ENCODE results near the gene SLC12A7.

SLC12A7 gene

GRCh38 chr5:1078851-1079250, 33.0 kb downstream of the SLC12A7 start:
- Histone ChIP-seq H4K91ac (ENCODE audit: low read depth, low read length) (no peak overlapping the region), H3K79me2 (ENCODE audit: control insufficient read depth, insufficient read depth, low read length, poor library complexity) (no peaks in the 10 kb centered on the region), H2AFZ (ENCODE audit: insufficient read depth, low read length, poor library complexity) (no peak overlapping the region), H3K23ac (ENCODE audit: low read length) (no peak overlapping the region), H2AK5ac (ENCODE audit: low read length) (no peak overlapping the region), H2BK5ac (ENCODE audit: low read depth, low read length, poor library complexity) (no peak overlapping the region), H3K4me3 (ENCODE audit: low read depth, low read length) (no peak overlapping the region), H3K4me1 (ENCODE audit: control insufficient read depth in 1 of 2, insufficient read depth in 2 of 2, low read length in 2 of 2) (no peaks in the 10 kb centered on the region), H3K36me3 (ENCODE audit: control insufficient read depth in 1 of 2, insufficient read depth in 2 of 2, low read length in 2 of 2) (peaks cover 9 to 15% of the 10 kb centered on the region in 2 experiments), H2BK12ac (ENCODE audit: low read length) (no peak overlapping the region), H3K4ac (ENCODE audit: low read depth, low read length) (no peak overlapping the region), H3K14ac (ENCODE audit: low read length) (no peak overlapping the region), H3K9me3 (ENCODE audit: insufficient read depth, low read depth, low read length) (no peaks in the 10 kb centered on the region), H2BK120ac (ENCODE audit: insufficient read depth, low read length, poor library complexity) (no peak overlapping the region), H3K27ac (ENCODE audit: low read depth, low read length) (no peak overlapping the region), H4K12ac (ENCODE audit: low read depth, low read length) (no peak overlapping the region), H3K18ac (ENCODE audit: low read length) (no peak overlapping the region), H3K79me1 (ENCODE audit: low read length) (no peaks in the 10 kb centered on the region), H3K9ac (ENCODE audit: low read length) (no peak overlapping the region), H4K8ac (ENCODE audit: low read depth, low read length) (no peak overlapping the region), H3K27me3 (ENCODE audit: insufficient read depth, low read length) (no peaks in the 10 kb centered on the region), H3K4me2 (ENCODE audit: low read length) (no peak overlapping the region)
- DNase-seq: no peak
- whole genome bisulfite sequencing (ENCODE audit: extremely low coverage, insufficient coverage, insufficient read length): no CpG with 5 or more reads among the region's 23 CpGs

- peaks cover 2% of the 10 kb centered on the region for H3K9me3 ChIP-seq (ENCODE audit: insufficient read depth, low read depth, low read length)
- H3K79me2 ChIP-seq (ENCODE audit: control insufficient read depth, insufficient read depth, low read length, poor library complexity): no peaks in the 10 kb centered on the region
- WGBS (ENCODE audit: extremely low coverage, insufficient coverage, insufficient read length): no CpG with 5 or more reads among the region's 13 CpGs
- H3K4ac ChIP-seq (ENCODE audit: low read depth, low read length): no peak overlapping the region
- H3K4me2 ChIP-seq (ENCODE audit: low read length): no peak overlapping the region
- no peak overlapping the region for H3K18ac ChIP-seq (ENCODE audit: low read length)
- H3K36me3 ChIP-seq (ENCODE audit: control insufficient read depth in 1 of 2, insufficient read depth in 2 of 2, low read length in 2 of 2): peaks cover 13 to 15% of the 10 kb centered on the region in 2 experiments
- no peak overlapping the region for H2BK120ac ChIP-seq (ENCODE audit: insufficient read depth, low read length, poor library complexity)
- H3K14ac ChIP-seq (ENCODE audit: low read length): no peak overlapping the region
- no peak overlapping the region for H3K4me3 ChIP-seq (ENCODE audit: low read depth, low read length)
- no peaks in the 10 kb centered on the region for H3K4me1 ChIP-seq (ENCODE audit: control insufficient read depth in 1 of 2, insufficient read depth in 2 of 2, low read length in 2 of 2)
- H3K27ac ChIP-seq (ENCODE audit: low read depth, low read length): no peak overlapping the region
- no peak overlapping the region for H3K9ac ChIP-seq (ENCODE audit: low read length)
- H2BK5ac ChIP-seq (ENCODE audit: low read depth, low read length, poor library complexity): no peak overlapping the region
- no peak overlapping the region for H4K8ac ChIP-seq (ENCODE audit: low read depth, low read length)
- H3K27me3 ChIP-seq (ENCODE audit: insufficient read depth, low read length): no peaks in the 10 kb centered on the region
- H4K12ac ChIP-seq (ENCODE audit: low read depth, low read length): no peak overlapping the region
- no peak overlapping the region for H3K23ac ChIP-seq (ENCODE audit: low read length)
- no peak overlapping the region for H4K91ac ChIP-seq (ENCODE audit: low read depth, low read length)
- DNase-seq: no peak
- H2AK5ac ChIP-seq (ENCODE audit: low read length): no peak overlapping the region
- H2BK12ac ChIP-seq (ENCODE audit: low read length): no peak overlapping the region
- H3K79me1 ChIP-seq (ENCODE audit: low read length): no peaks in the 10 kb centered on the region
- no peak overlapping the region for H2AFZ ChIP-seq (ENCODE audit: insufficient read depth, low read length, poor library complexity)
Observed at GRCh38 chr5:1078206-1078605, 33.7 kb downstream of the SLC12A7 start.

GRCh38 chr5:1077491-1078020, 34.3 kb downstream of the SLC12A7 start:
- H2AK5ac ChIP-seq (ENCODE audit: low read length): no peak overlapping the region
- H3K18ac ChIP-seq (ENCODE audit: low read length): no peak overlapping the region
- H4K12ac ChIP-seq (ENCODE audit: low read depth, low read length): no peak overlapping the region
- H3K79me1 ChIP-seq (ENCODE audit: low read length): no peaks in the 10 kb centered on the region
- H3K4me3 ChIP-seq (ENCODE audit: low read depth, low read length): no peak overlapping the region
- no peak overlapping the region for H3K4ac ChIP-seq (ENCODE audit: low read depth, low read length)
- no peak overlapping the region for H2AFZ ChIP-seq (ENCODE audit: insufficient read depth, low read length, poor library complexity)
- H2BK120ac ChIP-seq (ENCODE audit: insufficient read depth, low read length, poor library complexity): no peak overlapping the region
- H3K27ac ChIP-seq (ENCODE audit: low read depth, low read length): no peak overlapping the region
- no CpG with 5 or more reads among the region's 27 CpGs for WGBS (ENCODE audit: extremely low coverage, insufficient coverage, insufficient read length)
- no peak overlapping the region for H2BK12ac ChIP-seq (ENCODE audit: low read length)
- H3K27me3 ChIP-seq (ENCODE audit: insufficient read depth, low read length): no peaks in the 10 kb centered on the region
- H4K91ac ChIP-seq (ENCODE audit: low read depth, low read length): no peak overlapping the region
- H3K9ac ChIP-seq (ENCODE audit: low read length): no peak overlapping the region
- H3K9me3 ChIP-seq (ENCODE audit: insufficient read depth, low read depth, low read length): peaks cover 2% of the 10 kb centered on the region
- H3K36me3 ChIP-seq (ENCODE audit: control insufficient read depth in 1 of 2, insufficient read depth in 2 of 2, low read length in 2 of 2): peaks cover 13 to 15% of the 10 kb centered on the region in 2 experiments
- no peak overlapping the region for H2BK5ac ChIP-seq (ENCODE audit: low read depth, low read length, poor library complexity)
- DNase-seq: no peak
- H3K4me2 ChIP-seq (ENCODE audit: low read length): no peak overlapping the region
- no peaks in the 10 kb centered on the region for H3K79me2 ChIP-seq (ENCODE audit: control insufficient read depth, insufficient read depth, low read length, poor library complexity)
- no peak overlapping the region for H3K23ac ChIP-seq (ENCODE audit: low read length)
- H3K4me1 ChIP-seq (ENCODE audit: control insufficient read depth in 1 of 2, insufficient read depth in 2 of 2, low read length in 2 of 2): no peaks in the 10 kb centered on the region
- no peak overlapping the region for H4K8ac ChIP-seq (ENCODE audit: low read depth, low read length)
- H3K14ac ChIP-seq (ENCODE audit: low read length): no peak overlapping the region

- no peak overlapping the region for H3K4me3 ChIP-seq (ENCODE audit: low read depth, low read length)
- no peaks in the 10 kb centered on the region for H3K79me1 ChIP-seq (ENCODE audit: low read length)
- no peak overlapping the region for H2BK120ac ChIP-seq (ENCODE audit: insufficient read depth, low read length, poor library complexity)
- H3K36me3 ChIP-seq (ENCODE audit: control insufficient read depth in 1 of 2, insufficient read depth in 2 of 2, low read length in 2 of 2): peaks cover 13 to 15% of the 10 kb centered on the region in 2 experiments
- no CpG with 5 or more reads among the region's 19 CpGs for WGBS (ENCODE audit: extremely low coverage, insufficient coverage, insufficient read length)
- H3K27ac ChIP-seq (ENCODE audit: low read depth, low read length): no peak overlapping the region
- H3K4me2 ChIP-seq (ENCODE audit: low read length): no peak overlapping the region
- no peak overlapping the region for H3K18ac ChIP-seq (ENCODE audit: low read length)
- H3K9ac ChIP-seq (ENCODE audit: low read length): no peak overlapping the region
- no peaks in the 10 kb centered on the region for H3K27me3 ChIP-seq (ENCODE audit: insufficient read depth, low read length)
- no peak overlapping the region for H3K23ac ChIP-seq (ENCODE audit: low read length)
- no peak overlapping the region for H2BK12ac ChIP-seq (ENCODE audit: low read length)
- no peak overlapping the region for H2AFZ ChIP-seq (ENCODE audit: insufficient read depth, low read length, poor library complexity)
- no peak overlapping the region for H4K8ac ChIP-seq (ENCODE audit: low read depth, low read length)
- H3K9me3 ChIP-seq (ENCODE audit: insufficient read depth, low read depth, low read length): peaks cover 2% of the 10 kb centered on the region
- no peak overlapping the region for H2BK5ac ChIP-seq (ENCODE audit: low read depth, low read length, poor library complexity)
- H4K12ac ChIP-seq (ENCODE audit: low read depth, low read length): no peak overlapping the region
- no peak overlapping the region for H4K91ac ChIP-seq (ENCODE audit: low read depth, low read length)
- H3K4me1 ChIP-seq (ENCODE audit: control insufficient read depth in 1 of 2, insufficient read depth in 2 of 2, low read length in 2 of 2): no peaks in the 10 kb centered on the region
- no peak overlapping the region for H3K4ac ChIP-seq (ENCODE audit: low read depth, low read length)
- DNase-seq: no peak
- H3K14ac ChIP-seq (ENCODE audit: low read length): no peak overlapping the region
- H2AK5ac ChIP-seq (ENCODE audit: low read length): no peak overlapping the region
- H3K79me2 ChIP-seq (ENCODE audit: control insufficient read depth, insufficient read depth, low read length, poor library complexity): no peaks in the 10 kb centered on the region
Observed at GRCh38 chr5:1077026-1077425, 34.8 kb downstream of the SLC12A7 start.

Data from trophoblast cell (in vitro differentiated cells and primary cell).